Esophagus muscularis mucosa (tissue), 4 donors: ENCODE data around the gene PDCD6IP.

Experiments
- CTCF ChIP-seq, 3 experiments: fragments of 200-600 bp in 2 of 3; fragments of 450-650 bp in 1 of 3; sonication (generic) in 2 of 3; IDR thresholded peaks; one replicate each; pipeline ENCODE4 v1.5.1; 2017 to 2019; ENCODE audit warnings: antibody characterized with exemption in 3 of 3, mild to moderate bottlenecking in 2 of 3, moderate library complexity in 1 of 3
- EP300 ChIP-seq: sonication (generic); formaldehyde crosslinking; IDR thresholded peaks from one replicate; pipeline ENCODE4 v1.6.1; 2017; ENCODE audit warnings: antibody characterized with exemption
- POLR2A ChIP-seq: fragments of 450-650 bp; IDR thresholded peaks from one replicate; pipeline ENCODE4 v1.6.1; 2017; ENCODE audit warnings: antibody characterized with exemption, moderate library complexity, mild to moderate bottlenecking, low read depth
- POLR2AphosphoS5 ChIP-seq, 2 donors: sonication (generic); formaldehyde crosslinking; IDR thresholded peaks; one replicate each; pipeline ENCODE4 v1.6.1; 2017; ENCODE audit warnings: antibody characterized with exemption in 2 of 2

GRCh38 chr3:33821989-33822388 is 23.6 kb downstream of the PDCD6IP start:
- TF ChIP-seq POLR2A (no peak), CTCF (IDR thresholded peaks at IDR 0.05) (no peak), POLR2AphosphoS5 (IDR thresholded peaks at IDR 0.05) (no peak), EP300 (no peak)
